GM19025 (cell line): ENCODE data around the gene EPHA4.

ENCODE experiments used
- ATAC-seq: cut with Tn5 transposase; IDR thresholded peaks from one replicate; pipeline ENCODE4 v1.9.1; 2021; ENCODE audit warnings: mild to moderate bottlenecking, low read depth, moderate library complexity; ENCODE audit not compliant: unreplicated experiment

The EPHA4 gene

GRCh38 chr2:221420245-221420644 is 151.9 kb downstream of the EPHA4 start:
- ATAC-seq = no peak

DNA sequence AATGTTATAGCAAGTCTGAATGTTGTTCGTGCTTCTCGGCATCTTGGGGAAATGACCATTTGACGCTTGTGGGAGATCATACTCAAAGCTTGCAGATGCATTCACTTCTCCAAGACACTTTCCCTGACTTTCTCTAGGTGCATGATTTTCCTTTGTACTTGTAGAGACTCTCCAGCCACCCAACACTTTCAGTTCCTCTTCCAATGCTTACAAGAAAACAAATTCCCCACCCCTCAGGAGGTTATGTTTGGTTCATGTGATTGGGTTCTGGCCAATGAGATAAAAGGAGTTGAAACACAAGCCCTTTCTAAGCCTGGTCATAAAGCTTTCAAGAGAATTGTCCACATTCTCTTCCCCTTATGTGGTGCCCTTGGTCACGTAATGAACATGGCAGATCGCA is 156.3 kb downstream of the EPHA4 start:
- no peak for ATAC-seq

GRCh38 chr2:221412978-221413377 is 159.1 kb downstream of the EPHA4 start:
- no peak for ATAC-seq

DNA sequence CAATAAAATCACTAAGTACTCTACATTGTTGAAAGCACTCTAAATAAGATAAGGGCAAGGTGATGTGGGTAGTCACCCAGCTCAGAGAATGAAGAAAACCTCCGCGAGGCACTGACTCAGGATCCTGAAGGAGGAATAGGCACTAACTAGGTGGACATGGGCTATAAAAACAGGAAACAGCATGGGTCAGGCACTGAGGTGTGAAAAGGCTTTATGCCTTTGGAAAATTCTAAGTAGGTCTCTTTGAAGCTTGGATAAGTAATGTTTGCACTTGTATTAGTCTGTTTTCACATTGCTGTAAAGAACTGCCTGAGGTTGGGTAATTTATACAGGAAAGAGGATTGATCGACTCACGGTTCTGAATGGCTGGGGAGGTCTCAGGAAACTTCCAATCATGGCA is 161.6 kb downstream of the EPHA4 start:
- ATAC-seq = no peak

GRCh38 chr2:221407765-221408164 is 164.3 kb downstream of the EPHA4 start:
- ATAC-seq = no peak

- no peak for ATAC-seq
Measured at GRCh38 chr2:221405521-221405920, 166.6 kb downstream of the EPHA4 start.

- ATAC-seq = no peak
Measured at GRCh38 chr2:221402072-221402471, 170.0 kb downstream of the EPHA4 start.

DNA sequence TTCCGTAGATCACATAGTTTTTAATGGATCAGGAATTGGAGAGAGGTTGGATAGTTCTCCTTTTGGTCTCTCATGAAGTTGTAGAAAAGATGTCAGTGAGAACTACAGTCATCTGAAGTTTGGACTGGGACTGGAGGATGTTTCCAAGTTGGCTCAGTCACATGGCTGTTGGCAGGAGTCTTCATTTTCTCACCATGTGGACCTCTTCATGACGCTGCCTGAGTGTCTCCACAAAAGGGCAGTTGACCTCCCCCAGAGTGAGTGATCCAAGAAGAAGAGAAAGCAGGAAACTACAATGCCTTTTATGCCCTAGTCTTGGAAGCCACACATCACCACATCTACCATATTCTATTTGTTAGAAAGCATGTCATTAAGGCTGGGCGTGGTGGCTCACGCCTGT is 171.7 kb downstream of the EPHA4 start:
- no peak for ATAC-seq

GRCh38 chr2:221399183-221399582 is 172.9 kb downstream of the EPHA4 start:
- ATAC-seq = no peak

DNA sequence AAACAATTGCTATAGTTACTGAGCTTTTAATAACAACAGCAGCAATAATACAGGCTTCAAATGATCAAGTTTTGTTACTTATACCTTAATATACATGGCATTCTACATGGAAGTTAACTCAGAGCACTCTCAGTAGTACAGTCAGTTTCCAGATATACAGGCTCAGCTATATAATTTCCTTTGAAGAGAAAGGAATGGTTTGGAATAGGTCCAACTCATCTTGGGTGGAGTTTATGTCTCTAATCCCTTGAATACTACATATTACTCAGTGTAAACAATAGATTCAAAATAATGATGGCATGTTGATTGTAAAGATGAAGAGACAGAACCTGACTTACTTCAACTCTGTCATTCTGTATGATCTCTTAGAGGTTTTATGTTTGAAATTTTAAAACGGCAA is 174.9 kb downstream of the EPHA4 start:
- ATAC-seq = no peak

DNA sequence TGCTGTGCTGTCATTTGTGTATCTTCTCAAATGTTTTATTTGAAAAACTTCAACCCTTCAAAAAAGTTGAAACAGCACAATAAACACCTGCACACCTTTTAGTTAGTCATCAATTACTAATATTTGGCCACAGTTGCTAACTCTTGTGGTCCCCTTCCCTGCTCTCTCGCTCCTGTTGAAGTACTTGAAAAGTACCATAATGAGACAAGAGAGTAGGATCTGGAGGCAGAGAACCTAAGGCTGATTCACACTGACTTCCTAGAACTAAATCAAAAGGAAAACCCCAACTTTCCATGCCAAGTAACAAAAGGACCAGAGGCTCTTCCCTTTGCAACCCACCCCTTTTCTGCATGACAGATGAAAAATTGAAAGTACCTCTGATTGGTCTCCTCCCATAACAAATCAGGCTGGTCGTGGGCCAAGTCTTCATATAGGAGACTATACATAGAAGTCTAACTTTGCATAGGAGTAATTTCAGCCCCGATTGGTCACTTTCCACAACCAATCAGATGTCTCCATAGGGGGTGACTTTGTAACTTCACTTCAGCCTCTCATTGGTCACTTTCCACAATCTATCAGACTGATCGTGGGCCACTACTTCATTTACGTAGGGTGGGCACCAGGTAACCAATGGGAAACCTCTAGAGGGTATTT is 179.7 kb downstream of the EPHA4 start:
- ATAC-seq = no peak

DNA sequence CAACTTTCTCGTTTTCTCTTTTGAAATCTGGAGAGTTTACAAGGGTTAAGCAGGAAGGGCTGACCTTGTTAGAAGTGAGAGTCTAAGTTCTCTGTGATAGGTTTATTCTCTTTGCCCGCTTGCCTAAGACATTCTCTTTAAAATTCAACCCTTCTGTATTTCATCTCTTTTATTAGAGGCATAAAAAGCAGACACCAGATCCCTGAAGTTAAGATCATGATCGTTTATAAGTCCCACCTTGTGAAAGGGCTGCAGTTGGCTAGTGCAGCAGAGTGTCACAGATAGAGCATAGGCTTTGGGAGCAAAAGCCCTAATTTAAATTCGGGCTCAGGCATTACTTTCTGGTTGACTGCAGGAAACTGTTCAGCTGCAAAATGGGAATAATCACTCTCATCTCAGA is 181.2 kb downstream of the EPHA4 start:
- ATAC-seq = no peak

DNA sequence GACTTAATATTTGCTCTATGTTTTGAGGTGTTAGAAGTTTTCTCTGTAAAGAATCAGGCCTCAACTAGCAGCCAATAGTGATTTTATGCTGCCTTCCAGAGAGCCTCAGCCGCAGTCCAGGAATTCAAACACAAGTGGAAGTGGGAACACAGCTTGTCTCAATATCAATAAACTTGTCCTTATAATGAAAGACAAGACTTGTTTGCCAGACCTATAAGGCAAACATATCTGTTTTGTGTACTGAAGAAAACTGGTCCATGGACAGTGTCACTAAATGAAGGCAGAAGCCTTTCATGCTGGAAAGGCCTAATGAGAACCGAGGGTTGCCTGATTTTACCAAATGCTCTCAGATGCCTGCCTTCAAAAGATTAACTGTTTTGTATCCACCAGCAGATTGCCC is 182.2 kb downstream of the EPHA4 start:
- no peak for ATAC-seq

DNA sequence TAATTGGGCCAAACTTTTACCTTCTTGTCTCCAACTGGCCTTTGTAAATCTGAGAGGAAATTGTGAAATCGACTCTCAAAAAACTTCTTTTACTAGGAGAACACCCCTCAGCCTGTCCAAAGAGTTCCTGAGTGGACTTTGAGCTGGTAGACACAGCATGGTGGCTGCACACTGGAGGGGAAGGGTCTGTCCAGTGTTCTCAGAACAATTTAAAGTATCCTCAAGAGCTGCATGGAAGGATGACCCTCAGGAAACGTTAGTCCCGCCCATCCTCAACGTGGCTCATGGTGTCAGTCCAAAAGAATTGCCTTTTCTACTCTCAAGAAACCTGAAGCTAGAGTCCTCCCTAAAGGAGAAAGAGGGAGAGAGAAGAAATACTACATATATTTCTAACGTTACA is 182.7 kb downstream of the EPHA4 start:
- no peak for ATAC-seq

GRCh38 chr2:221388891-221389290 is 183.2 kb downstream of the EPHA4 start:
- ATAC-seq = no peak

DNA sequence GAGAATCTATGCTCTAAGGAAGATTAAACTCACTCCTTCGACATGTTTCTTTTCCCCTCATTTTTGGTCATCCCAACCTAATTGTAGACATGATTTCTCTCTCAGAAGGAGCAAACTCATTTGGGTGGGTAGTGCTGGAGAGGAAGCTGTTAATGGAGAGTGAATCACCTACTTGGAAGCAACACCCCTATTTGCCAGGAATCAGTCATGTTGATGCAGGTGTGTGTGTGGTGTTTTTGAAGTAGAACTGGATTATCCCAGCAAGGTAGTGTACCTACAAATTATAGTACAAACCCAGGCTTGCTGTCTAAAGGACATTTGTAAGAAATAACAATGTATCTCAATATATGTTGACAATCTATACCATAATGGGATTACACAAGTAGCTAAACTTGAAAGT is 186.4 kb downstream of the EPHA4 start:
- ATAC-seq = no peak

DNA sequence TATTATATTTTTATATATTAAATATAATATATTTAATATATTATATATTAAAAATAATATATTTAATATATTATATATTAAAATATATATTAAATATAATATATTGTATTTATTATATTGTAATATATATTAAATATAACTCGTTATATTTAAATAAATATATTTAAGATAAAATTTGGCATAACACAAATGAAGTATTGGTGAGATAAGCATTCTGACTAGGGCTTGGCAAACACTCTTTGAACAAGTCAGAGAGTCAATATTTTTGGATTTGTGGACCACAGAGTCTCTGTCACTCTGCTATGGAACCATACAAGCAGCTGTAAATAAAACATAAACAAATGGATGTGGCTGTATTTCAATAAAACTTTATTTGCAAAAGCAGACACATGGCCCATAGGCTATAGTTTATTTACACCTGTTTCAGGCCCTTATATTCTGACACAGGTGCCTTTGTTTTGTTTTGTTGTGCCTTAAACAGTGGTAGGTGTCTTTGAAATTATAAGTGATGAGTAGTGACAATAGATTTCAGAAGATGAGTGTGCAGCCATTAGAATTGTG is 190.1 kb downstream of the EPHA4 start:
- ATAC-seq = no peak

DNA sequence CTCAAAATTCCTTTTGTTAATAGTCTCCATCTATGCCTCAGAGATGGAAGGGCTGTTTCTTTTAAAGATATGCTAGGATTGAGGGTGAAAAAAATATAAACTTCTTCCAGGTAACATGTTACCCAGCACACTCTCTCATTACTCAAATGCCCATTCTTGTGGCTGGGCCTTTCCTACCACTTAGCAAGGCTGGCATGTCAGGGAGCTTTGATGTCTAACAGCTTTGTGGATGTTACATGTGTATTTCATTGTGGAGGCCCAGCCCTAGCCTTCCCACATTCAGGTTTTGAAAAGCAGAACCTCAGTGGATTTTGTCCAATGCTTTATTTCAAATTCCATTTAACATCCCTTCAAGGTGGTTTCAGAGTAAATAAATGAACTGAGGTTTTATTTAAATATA is 191.4 kb downstream of the EPHA4 start:
- ATAC-seq = no peak

GRCh38 chr2:221380062-221380461 is 192.0 kb downstream of the EPHA4 start:
- no peak for ATAC-seq

- no peak for ATAC-seq
Measured at GRCh38 chr2:221377597-221377996, 194.5 kb downstream of the EPHA4 start.

- no peak for ATAC-seq
Measured at GRCh38 chr2:221377066-221377465, 195.0 kb downstream of the EPHA4 start.

DNA sequence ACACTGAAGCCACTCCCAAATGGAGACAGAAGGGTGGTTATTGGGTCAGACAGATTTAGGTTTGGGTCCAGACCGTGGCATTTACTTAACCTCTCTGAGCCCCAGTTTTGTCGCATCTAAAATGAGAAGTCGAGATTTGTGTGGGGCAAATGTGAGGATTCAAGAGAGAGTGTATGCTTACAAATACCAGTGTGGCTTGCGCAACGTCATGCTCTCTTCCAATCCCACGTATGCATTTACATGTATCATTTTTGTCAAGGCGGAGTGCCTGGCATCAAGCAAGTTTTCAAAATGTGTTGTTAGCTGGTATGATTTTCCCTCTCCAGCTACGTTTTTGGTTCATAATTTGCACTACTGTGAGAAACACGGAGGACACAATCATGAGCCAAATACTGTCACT is 197.9 kb downstream of the EPHA4 start:
- ATAC-seq = no peak

GRCh38 chr2:221372907-221373306 is 199.2 kb downstream of the EPHA4 start:
- ATAC-seq = no peak
